HG03060 (cell line): ENCODE measurements around the gene POLR1H.

ENCODE experiments used
- ATAC-seq: cut with Tn5 transposase; IDR thresholded peaks from one replicate; pipeline ENCODE4 v1.9.1; 2021; ENCODE audit warnings: low read depth, moderate number of reproducible peaks; ENCODE audit not compliant: unreplicated experiment

Gene POLR1H

DNA sequence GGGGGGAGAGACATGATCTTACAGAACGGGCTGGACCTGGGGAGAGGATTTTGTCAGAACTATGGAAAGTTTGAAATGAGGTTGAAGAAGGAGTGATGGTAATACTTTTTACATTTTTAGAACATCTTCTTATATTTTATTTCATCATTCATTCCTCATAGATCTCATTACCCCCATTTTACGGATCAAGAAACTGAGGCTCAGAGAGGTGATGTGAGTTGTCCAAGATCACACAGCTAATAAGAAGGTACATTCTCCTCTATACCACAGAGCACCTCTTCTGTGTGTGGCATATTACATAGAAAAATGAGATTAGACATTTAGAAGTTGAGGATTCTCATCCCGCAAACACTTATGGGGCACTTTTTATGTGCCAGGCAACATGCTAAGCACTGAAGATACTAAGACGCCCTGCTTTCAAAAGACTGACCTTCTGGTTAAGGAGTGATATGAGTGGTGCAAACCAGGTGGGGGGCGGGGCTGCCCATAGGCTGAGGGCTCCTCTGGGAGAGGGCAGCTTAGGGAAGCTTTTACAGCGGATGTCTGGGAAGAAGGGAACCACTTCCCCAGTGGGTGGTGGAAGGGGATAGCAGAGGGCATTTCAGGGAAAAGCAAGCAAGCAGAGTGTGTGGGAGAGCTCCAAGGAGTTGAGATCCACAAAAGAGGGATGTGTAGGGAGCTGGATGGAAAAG, 31.9 kb downstream of the POLR1H start:
- no peak for ATAC-seq

- ATAC-seq: no peak
These were observed 33.0 kb downstream of the POLR1H start for GRCh38 chr6:30093951-30094661.

- no peak for ATAC-seq
These were observed 35.8 kb downstream of the POLR1H start for GRCh38 chr6:30096829-30097228.

GRCh38 chr6:30097902-30098768, 37.1 kb downstream of the POLR1H start:
- ATAC-seq: no peak

DNA sequence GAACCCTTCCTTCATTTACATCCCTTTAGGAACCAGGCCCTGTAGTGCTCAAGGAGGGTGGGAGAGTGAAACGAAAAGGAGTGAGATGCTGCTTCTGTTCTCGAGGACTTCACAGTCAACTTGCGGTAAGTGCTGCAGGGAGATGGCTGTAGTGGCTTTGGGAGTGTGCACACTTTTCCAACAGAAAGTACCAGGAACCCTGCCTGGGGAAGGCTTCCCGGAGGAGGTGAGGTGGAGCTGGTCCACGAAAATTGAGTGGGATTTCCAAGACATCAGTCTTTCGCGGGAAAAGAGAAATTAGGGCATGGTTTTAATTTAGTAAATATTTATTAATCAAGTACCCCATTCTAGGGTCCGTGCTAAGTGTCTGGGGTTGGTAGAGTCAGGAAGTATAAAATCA, 39.1 kb downstream of the POLR1H start:
- ATAC-seq: no peak

DNA sequence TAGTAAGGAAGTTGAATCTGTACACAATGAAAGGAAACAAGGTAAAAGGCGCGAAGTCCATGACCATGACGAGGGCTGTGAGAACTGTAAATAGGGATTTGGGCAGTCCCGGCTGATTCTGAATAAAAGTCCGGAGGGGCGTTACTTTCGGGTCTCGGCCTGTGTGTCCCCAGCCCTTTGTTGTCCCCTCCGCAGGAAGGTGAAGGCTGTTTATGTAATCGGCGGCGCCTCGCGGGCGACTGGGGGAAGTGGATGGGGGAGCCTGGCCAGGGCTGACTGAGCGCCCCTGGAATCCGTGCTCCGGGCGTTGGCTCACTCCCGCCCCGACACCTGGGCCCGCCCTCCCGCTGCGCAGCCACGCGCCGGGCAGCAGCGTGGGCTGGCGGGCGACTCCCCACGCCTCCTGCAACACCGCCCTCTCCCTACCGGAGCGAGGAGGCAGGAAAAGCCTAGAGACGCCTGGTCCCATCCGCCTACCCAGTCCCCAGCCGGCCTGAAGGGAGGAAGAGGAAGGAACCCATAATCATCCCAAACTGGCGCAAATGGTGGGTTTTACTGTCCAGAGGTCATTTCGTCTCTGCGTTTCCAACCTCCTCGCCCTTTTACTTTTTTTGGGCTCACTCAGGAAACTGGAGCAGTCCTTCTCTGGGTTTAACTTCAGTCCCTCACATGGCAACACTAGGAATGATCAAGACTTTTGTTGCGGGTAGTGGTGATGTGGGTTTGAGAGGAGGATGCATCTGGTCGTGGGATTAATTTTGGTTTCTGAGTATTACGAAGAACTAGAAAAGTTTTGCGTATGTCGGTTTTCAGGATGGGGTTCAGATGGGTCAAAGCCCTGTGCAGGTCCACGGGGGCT, 39.7 kb downstream of the POLR1H start:
- ATAC-seq: no peak

DNA sequence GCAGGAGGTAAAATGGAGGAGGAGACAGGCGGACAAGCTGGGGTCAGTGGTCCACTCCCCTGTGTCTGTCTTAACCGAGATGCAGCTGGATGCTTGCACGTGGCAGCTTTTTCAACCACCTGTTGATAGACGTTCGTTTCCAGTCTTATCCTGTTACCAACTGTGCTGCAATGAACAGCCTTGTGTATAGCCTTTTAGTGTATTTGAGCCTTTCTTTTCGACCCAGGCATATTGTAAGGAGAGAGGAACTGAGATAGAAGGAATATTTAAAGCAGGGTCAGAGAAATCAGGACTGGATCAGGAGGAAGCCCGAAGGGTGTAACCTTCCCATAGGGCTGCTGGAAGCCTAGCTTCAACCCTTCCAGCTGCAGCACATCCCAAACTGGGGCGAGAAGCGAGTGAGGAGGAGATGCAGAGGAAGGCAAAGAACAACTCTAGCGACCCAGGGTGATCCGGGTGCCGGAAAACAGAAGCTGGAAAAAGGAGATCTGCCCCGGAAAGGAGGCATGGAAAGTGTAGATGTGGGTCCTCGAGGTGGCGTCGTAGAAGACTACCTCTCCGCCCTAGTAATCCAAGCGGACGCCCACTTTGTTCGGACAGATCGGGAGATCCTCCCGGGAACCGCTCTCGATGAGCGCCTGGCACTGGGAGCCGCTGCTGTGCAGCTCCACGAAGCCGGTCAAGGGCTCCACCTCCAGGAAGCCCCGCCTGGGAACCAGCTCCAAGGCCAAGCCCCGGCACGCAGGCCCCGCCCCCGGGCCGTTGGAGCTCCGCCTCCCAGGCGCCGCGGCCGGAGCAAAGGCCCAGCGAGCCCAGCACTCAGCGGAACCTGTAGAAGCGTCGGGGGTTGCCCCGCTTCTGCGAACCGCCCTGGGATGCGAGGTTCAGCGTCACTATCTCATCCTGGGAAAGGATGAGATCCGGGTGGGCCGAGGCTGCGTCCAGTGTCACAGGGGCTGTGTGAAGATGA, 40.7 kb downstream of the POLR1H start:
- no peak for ATAC-seq

DNA sequence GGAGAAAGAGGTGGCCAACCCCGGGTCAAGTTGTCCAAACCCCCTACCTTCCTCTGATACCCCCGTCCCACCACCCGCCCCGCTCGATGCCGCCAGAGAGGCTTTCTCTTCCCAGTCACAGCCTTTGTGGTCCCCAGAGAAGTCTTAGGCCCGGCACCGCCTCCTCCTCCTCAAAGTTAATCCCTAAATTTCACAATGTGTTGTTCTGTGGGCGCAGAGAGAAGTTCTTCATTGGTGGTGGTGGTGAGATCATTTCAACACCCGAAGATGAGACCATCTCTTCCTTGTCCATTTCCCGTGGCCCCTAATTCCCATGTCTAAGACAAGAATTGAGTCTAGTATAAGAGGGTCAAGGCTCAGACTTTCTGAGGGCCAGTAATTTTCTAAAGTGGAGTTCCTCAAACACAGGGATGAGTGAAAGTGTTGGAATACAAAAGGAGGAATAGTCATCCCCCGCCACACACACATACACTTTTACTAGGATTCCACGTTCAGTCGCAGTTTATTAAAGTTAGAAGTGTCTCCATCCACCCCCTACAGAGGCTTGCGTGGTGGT, 41.4 kb downstream of the POLR1H start:
- ATAC-seq: no peak

GRCh38 chr6:30102970-30103871, 42.2 kb downstream of the POLR1H start:
- no peak for ATAC-seq

GRCh38 chr6:30103872-30104179, 42.8 kb downstream of the POLR1H start:
- ATAC-seq: no peak

DNA sequence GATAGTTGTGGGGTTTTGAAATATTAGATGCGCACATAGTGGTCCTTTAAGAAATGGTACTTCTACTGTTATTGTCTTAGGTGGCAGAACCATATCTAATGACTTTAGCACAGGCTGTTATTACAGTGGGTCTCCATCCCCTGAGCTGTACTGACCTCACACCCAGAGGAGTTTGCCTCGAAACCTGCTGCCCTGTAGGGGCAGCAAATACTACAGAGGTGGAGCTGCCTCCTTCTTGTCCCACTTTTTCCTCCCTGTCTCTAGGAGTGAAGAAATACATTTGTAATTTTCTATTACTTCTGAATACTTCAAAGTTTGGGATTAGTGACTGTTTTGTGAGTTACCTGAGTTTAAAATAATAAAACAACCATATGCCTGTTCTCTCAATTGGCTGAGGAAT, 43.6 kb downstream of the POLR1H start:
- no peak for ATAC-seq

GRCh38 chr6:30111266-30111856, 50.3 kb downstream of the POLR1H start:
- no peak for ATAC-seq

DNA sequence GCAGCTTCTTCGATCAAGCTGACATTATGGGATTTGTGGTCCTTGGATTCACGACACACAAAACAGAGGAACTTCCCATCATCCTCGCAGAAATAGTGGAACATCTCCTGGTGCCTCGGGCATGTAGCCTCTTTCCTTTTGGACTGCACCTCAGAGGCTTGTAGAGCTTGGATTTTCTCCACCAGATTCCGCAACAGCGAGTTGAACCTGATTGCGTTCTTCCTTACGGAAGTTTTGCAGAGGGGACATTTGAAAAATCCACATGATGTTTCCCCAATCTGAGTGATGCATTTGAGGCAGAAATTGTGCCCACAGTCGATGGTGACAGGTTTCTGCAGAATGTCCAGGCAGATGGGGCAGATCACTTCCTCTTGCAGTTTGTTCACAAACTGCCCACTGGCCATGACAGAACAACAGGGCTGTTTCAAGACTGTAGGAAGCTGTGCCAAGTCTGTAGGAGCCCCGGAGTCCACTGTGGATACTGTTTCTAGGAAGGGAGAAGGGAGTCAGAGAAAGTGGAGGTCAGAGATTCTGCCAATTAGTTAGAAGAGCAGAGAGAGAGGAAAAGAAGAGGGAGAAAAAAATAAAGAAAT, 51.4 kb downstream of the POLR1H start:
- no peak for ATAC-seq

- no peak for ATAC-seq
These were observed 52.1 kb downstream of the POLR1H start, which contains the start of gene TRIM31 for GRCh38 chr6:30113003-30113759. Gene TRIM31 (minus strand): TSS chr6:30113090. CDS start chr6:30112805, 285 bp downstream.

DNA sequence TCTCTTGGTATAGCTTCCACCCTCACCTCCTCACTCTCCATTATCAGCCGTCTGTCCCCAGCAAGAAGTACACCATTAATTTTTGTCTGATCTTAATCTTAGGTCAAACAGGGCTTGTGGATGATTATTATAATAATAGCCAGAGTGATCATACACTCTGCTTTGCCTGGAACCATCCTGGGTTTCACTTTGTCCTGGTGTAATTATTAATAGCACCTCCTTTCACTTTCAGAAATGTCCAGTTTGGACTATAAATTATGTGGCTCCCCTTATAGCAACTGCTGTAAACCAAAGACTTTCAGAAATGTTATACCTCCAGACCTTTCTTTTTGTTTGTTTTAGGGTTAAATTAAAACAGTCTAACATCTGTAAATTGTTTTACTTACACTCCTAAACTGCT, 52.8 kb downstream of the POLR1H start:
- no peak for ATAC-seq
